ENCODE data around the gene CASP5.

Gene CASP5

GRCh38 chr11:104965735-104966134, 57.2 kb downstream of the CASP5 start:
- no peak for DNase-seq

DNA sequence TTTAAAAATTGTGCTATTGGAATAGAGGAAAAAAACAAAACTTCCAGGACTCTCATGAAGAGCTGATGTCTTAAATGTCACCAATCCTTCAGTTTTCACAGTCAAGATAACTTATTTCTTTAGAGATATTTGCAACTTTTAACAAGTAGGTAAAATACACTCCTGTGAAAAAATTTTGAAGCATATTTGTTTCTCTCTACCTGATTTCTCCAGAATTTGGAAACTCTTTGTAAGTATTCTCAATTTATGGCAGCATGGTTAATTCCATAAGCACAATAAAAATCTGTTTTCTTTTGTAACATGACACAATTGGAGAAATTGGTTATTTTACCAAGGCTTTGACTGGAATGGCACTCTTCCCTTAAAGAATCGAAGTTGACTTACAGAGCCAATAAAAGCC, 58.7 kb downstream of the CASP5 start:
- DNase-seq = no peak

- no peak for DNase-seq
Observed at GRCh38 chr11:104962852-104963251, 60.1 kb downstream of the CASP5 start.

- DNase-seq = no peak
Observed at GRCh38 chr11:104957280-104957679, 65.7 kb downstream of the CASP5 start.

- DNase-seq = no peak
Observed at GRCh38 chr11:104956528-104956927, 66.4 kb downstream of the CASP5 start.

- DNase-seq = no peak
Observed at GRCh38 chr11:104946907-104947306, 76.1 kb downstream of the CASP5 start.

All from stimulated activated CD4-positive, alpha-beta T cell treated with anti-CD3 and anti-CD28 coated beads, Interleukin-12 subunit alpha, Interleukin-12 subunit beta, amount 100 ng/mL, for 4 hours (primary cell).